HEK293T (cell line): ENCODE measurements around the gene DISP3.

Source experiments
- ARNT ChIP-seq: fragments of 450-650 bp; IDR thresholded peaks from 2 replicates; pipeline ENCODE4 v1.6.1; 2017; ENCODE audit warnings: mild to moderate bottlenecking
- BHLHE40 ChIP-seq: fragments of 450-650 bp; IDR thresholded peaks from 2 replicates; pipeline ENCODE4 v1.6.1; 2016; ENCODE audit warnings: mild to moderate bottlenecking, moderate library complexity, borderline replicate concordance
- CTBP1 ChIP-seq: fragments of 450-650 bp; IDR thresholded peaks from 2 replicates; pipeline ENCODE4 v1.6.1; 2016; ENCODE audit warnings: borderline replicate concordance
- ELF4 ChIP-seq: fragments of 450-650 bp; IDR thresholded peaks from 2 replicates; pipeline ENCODE4 v1.6.1; 2017; ENCODE audit warnings: antibody characterized with exemption
- FOXK2 ChIP-seq: fragments of 450-650 bp; IDR thresholded peaks from 2 replicates; pipeline ENCODE4 v1.6.1; 2016; ENCODE audit warnings: mild to moderate bottlenecking
- FOXM1 ChIP-seq: fragments of 450-650 bp; IDR thresholded peaks from 2 replicates; pipeline ENCODE4 v1.6.1; 2017; ENCODE audit warnings: mild to moderate bottlenecking, borderline replicate concordance
- HDGF ChIP-seq: fragments of 450-650 bp; IDR thresholded peaks from 2 replicates; pipeline ENCODE4 v1.6.1; 2017; ENCODE audit warnings: antibody characterized with exemption, borderline replicate concordance
- LEF1 ChIP-seq: fragments of 450-650 bp; IDR thresholded peaks from 2 replicates; pipeline ENCODE4 v1.6.1; 2017; ENCODE audit warnings: mild to moderate bottlenecking, borderline replicate concordance
- NFRKB ChIP-seq: fragments of 450-650 bp; IDR thresholded peaks from 2 replicates; pipeline ENCODE4 v1.6.1; 2016; ENCODE audit warnings: mild to moderate bottlenecking, moderate library complexity
- PKNOX1 ChIP-seq: fragments of 450-650 bp; IDR thresholded peaks from 2 replicates; pipeline ENCODE4 v1.6.1; 2016
- SP1 ChIP-seq: fragments of 450-650 bp; IDR thresholded peaks from 2 replicates; pipeline ENCODE4 v1.6.1; 2017
- SUZ12 ChIP-seq: fragments of 450-650 bp; IDR thresholded peaks from 2 replicates; pipeline ENCODE4 v1.6.1; 2016; ENCODE audit warnings: mild to moderate bottlenecking
- TARDBP ChIP-seq: fragments of 450-650 bp; IDR thresholded peaks from 2 replicates; pipeline ENCODE4 v1.6.1; 2016
- ZNF384 ChIP-seq: fragments of 450-650 bp; IDR thresholded peaks from 2 replicates; pipeline ENCODE4 v1.6.1; 2016

GRCh38 chr1:11559591-11559970 lies 80.6 kb downstream of the DISP3 start:
- TF ChIP-seq BHLHE40 (no peak), FOXK2 (no peak), FOXM1 (no peak), HDGF (no peak), ELF4 (no peak), SUZ12 (no peak), ARNT (no peak), SP1 (no peak), NFRKB (no peak), LEF1 (no peak), PKNOX1 (no peak), TARDBP (no peak), CTBP1 (no peak), ZNF384 (no peak)
